ENCODE data around the gene XAGE3.

Gene XAGE3

DNA sequence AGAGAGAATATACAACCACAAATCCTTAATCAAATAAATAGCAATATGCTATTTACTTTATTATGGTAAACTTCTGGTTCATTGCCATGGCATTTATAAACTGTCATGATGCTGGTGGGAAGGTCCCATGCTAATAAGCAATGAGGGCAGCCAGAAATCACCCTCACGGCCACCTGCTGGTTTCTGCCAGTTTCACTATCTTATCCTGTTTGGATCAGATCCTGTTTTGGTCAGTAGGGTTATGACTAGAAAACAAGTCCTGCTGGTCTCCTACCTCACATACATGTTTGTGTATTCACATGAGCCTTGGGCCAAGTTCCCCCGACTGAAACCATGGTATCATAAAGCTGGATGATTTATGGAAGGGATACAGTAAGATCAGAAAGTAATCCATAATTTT, 28.7 kb downstream of the XAGE3 start:
- no peak for DNase-seq (ENCODE audit: low spot score)

DNA sequence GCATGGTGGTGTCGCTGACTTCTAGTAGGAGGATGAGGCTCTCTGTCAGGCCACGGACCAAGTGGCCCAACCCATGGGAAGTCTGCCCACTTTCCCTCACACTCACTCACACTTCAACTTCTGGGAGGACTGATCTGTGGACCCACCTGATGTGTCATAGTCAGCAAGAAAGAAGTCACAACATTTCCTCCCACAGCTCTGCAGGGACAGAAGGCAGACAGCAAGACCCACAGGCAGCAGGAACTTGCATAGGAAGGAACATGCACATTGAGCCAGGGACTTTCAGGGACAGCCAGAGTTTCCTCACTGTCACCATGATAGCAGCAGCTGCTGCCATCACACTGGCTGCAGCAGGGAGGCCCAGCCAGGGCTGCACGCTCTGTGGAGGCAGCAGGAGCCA, 37.3 kb downstream of the XAGE3 start:
- DNase-seq (ENCODE audit: low spot score), result no peak

DNA sequence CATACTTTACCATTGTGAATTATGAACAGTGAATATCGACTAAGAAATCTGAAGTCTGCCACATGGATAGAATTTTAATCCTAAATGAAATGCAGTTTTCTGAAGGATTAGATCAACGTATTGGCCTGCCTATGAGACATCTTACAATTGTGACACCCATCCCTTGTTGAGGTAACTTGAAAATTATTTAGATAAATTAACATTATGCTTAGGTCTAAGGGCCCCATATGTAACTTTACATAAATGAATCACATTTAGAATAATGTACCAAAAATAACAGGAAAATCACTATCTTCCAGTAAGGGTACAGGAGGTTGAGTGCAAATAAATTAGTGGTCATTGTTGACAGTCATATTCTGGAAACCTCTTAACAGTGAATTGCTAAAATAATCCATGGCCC, 43.3 kb downstream of the XAGE3 start:
- no peak for DNase-seq (ENCODE audit: low spot score)

DNA sequence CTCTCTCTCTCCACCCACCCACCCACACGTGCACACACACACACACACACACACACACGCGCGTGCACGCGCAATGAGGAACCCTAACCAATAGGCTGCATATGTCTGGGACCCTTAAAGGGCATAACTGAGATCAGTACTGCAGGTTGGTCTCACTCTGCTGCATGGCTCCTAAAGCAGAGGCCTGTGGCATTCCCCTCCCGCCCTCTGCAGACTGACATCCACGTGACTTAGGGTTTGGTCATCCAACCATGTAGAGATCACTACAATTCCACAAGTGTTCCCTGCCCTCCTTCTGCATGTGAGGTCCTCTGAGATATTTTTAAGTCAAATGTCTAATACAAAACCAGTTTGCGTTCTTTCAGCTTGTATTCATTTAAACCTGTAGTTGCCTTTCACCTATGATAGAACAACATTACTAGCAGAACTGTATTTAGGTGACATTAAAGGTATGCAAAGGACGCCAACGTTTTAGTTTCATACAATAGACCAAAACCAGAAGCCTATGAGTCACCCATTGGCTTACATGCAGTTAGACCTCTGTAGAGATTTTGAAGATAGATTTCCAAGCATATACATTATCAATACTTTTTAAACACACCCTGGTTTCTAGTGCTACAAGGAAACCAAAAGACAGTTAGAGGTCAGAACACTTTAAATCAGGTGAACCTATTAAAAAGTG, 46.7 kb downstream of the XAGE3 start:
- no peak for DNase-seq (ENCODE audit: low spot score)

DNA sequence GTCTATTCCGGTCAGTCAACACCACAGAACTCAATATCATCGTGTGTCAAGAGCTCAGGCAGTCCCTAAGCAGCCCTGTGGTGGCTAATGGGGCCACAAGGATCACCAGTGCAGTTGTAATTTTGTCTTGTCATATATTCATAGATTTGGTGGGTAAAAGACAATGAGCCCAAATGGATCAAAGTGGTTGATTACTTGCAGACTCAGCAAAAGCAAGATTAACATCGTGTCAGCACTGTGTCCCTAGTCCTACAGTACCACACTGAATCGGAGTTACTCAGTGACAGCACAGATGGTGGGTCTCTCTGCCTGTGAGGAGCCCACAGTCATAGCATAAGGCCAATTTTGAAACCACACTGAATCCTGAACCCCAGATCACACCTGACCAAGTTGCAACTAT, 48.1 kb downstream of the XAGE3 start:
- DNase-seq (ENCODE audit: low spot score), result no peak
